CD14-positive monocyte (primary cell): Measurements from ENCODE around the gene BTN2A1. TPM values are rescaled to one million over a fixed set of nuclear protein-coding genes. Genes with fewer than 3 reads are reported as not detected.
A peak's percentile ranks its signal among the peaks of the same experiment; 100 is the strongest.

ENCODE experiments used
- DNase-seq, 3 donors: peaks; one replicate each; pipeline ENCODE4 v3.0.0-alpha.2; 2011 to 2022
- H2AFZ ChIP-seq: 2 replicates; pipeline ENCODE4 v1.6.0; 2012; ENCODE audit warnings: mild to moderate bottlenecking, low read depth, low read length, inconsistent platforms; ENCODE audit not compliant: insufficient read depth, poor library complexity, severe bottlenecking
- H3K27ac ChIP-seq, 2 donors: 1 replicate in 1 of 2; 2 replicates in 1 of 2; pipeline ENCODE4 v1.5.1; 2012 to 2013; ENCODE audit warnings: low read length in 2 of 2, control low read depth in 1 of 2, inconsistent platforms in 1 of 2, low read depth in 1 of 2, mild to moderate bottlenecking in 1 of 2
- H3K27me3 ChIP-seq, 2 donors: one replicate each; pipeline versions ENCODE4 v1.6.0 to v1.6.1; 2011 to 2013; ENCODE audit warnings: low read length in 2 of 2; ENCODE audit not compliant: control insufficient read depth in 2 of 2, insufficient read depth in 2 of 2
- H3K36me3 ChIP-seq, 2 donors: replicated peaks in 1 of 2; 1 replicate in 1 of 2; 2 replicates in 1 of 2; pipeline versions ENCODE4 v1.5.1 to v1.6.1; 2012 to 2013; ENCODE audit warnings: low read length in 2 of 2, control low read depth in 1 of 2, inconsistent platforms in 1 of 2, mild to moderate bottlenecking in 1 of 2; ENCODE audit not compliant: insufficient read depth in 2 of 2, control insufficient read depth in 1 of 2
- H3K4me1 ChIP-seq, 2 donors: 1 replicate in 1 of 2; 2 replicates in 1 of 2; pipeline versions ENCODE4 v1.5.1 to v1.6.1; 2012 to 2013; ENCODE audit warnings: low read length in 2 of 2, control low read depth in 1 of 2, inconsistent platforms in 1 of 2, mild to moderate bottlenecking in 1 of 2, moderate library complexity in 1 of 2; ENCODE audit not compliant: insufficient read depth in 2 of 2, control insufficient read depth in 1 of 2
- H3K4me2 ChIP-seq: replicated peaks from 2 replicates; pipeline ENCODE3; 2012; ENCODE audit warnings: low read length, moderate library complexity, mild to moderate bottlenecking; ENCODE audit not compliant: poor library complexity, severe bottlenecking; ENCODE audit errors: extremely low read depth
- H3K4me3 ChIP-seq, 3 experiments: fragments of 200-600 bp in 1 of 3; sonication (generic) in 1 of 3; replicated peaks in 1 of 3; 1 replicate in 2 of 3; 2 replicates in 1 of 3; pipeline ENCODE4 v1.5.1; 2011 to 2013; ENCODE audit warnings: low read length in 3 of 3, mild to moderate bottlenecking in 3 of 3, control low read depth in 2 of 3, low read depth in 2 of 3, inconsistent platforms in 1 of 3, moderate library complexity in 1 of 3
- H3K79me2 ChIP-seq: 2 replicates; pipeline ENCODE4 v1.6.0; 2012; ENCODE audit warnings: mild to moderate bottlenecking, control low read depth, inconsistent platforms, low read length, moderate library complexity; ENCODE audit not compliant: insufficient read depth
- H3K9ac ChIP-seq: 2 replicates; pipeline ENCODE4 v1.6.0; 2017; ENCODE audit warnings: low read length, mild to moderate bottlenecking; ENCODE audit not compliant: insufficient read depth, poor library complexity, severe bottlenecking
- H3K9me3 ChIP-seq, 2 donors: replicated peaks in 1 of 2; 1 replicate in 1 of 2; 2 replicates in 1 of 2; pipeline versions ENCODE4 v1.5.1 to v1.6.1; 2012 to 2013; ENCODE audit warnings: low read length in 2 of 2, control low read depth in 1 of 2; ENCODE audit not compliant: control insufficient read depth in 1 of 2, insufficient read depth in 1 of 2
- H4K20me1 ChIP-seq: 2 replicates; pipeline ENCODE4 v1.6.0; 2012; ENCODE audit warnings: mild to moderate bottlenecking, low read length, control low read depth, moderate library complexity; ENCODE audit not compliant: insufficient read depth
- H3K27ac Mint-ChIP-seq, 7 donors: one replicate each; pipeline ENCODE4 v1.8.0; 2020; ENCODE audit warnings: mild to moderate bottlenecking in 7 of 7, mixed read lengths in 7 of 7, moderate library complexity in 6 of 7, inconsistent platforms in 2 of 7
- H3K27me3 Mint-ChIP-seq, 3 donors: one replicate each; pipeline ENCODE4 v1.8.0; 2021 to 2022; ENCODE audit warnings: low read depth in 3 of 3, mild to moderate bottlenecking in 3 of 3, mixed read lengths in 3 of 3, moderate library complexity in 3 of 3, inconsistent platforms in 1 of 3
- H3K36me3 Mint-ChIP-seq, 2 donors: one replicate each; pipeline ENCODE4 v1.8.0; 2020; ENCODE audit warnings: mixed read lengths in 2 of 2, inconsistent platforms in 1 of 2, mild to moderate bottlenecking in 1 of 2
- H3K4me1 Mint-ChIP-seq: one replicate; pipeline ENCODE4 v1.8.0; 2020; ENCODE audit warnings: mild to moderate bottlenecking, mixed read lengths
- H3K4me3 Mint-ChIP-seq, 2 donors: one replicate each; pipeline ENCODE4 v1.8.0; 2020; ENCODE audit warnings: mild to moderate bottlenecking in 2 of 2, mixed read lengths in 2 of 2, moderate library complexity in 1 of 2
- H3K9me3 Mint-ChIP-seq, 7 donors: one replicate each; pipeline ENCODE4 v1.8.0; 2020 to 2022; ENCODE audit warnings: mixed read lengths in 7 of 7, mild to moderate bottlenecking in 6 of 7, moderate library complexity in 6 of 7, inconsistent platforms in 2 of 7
- WGBS: methylation state at CpG from one replicate; pipeline ENCODE4 v1.1.5; 2013; ENCODE audit warnings: missing lambda C conversion rate; ENCODE audit not compliant: insufficient coverage; 5-methylcytosine and 5-hydroxymethylcytosine counted together
- intact Hi-C, 2 donors: fragments of 100-400 bp; cut with micrococcal nuclease; formaldehyde crosslinking; loops; one replicate each; pipeline versions ENCODE4 v1.15.0 to v1.15.1; 2023
- polyA plus RNA-seq, 3 donors: library from polyadenylated mRNA; depleted of rRNA in 1 of 3; unstranded in 2 of 3; stranded (reverse) in 1 of 3; fragments of 300-500 nt in 2 of 3; fragments of >200 nt in 1 of 3; fragmentation: Illumina TruSeq in 2 of 3; gene quantifications; 1 replicate in 2 of 3; 2 replicates in 1 of 3; pipeline ENCODE4 v1.2.3, GENCODE V29; 2012 to 2021
- TF ChIP-seq, protein P1 (sequence below): fragments of 200-600 bp; IDR thresholded peaks from one replicate; pipeline ENCODE4 v1.8.0; 2022; ENCODE audit warnings: antibody characterized with exemption, mild to moderate bottlenecking

BTN2A1 gene
- polyA plus RNA-seq, 3 donors, result 4.3 to 66.4 (median 10.8) TPM

DNA sequence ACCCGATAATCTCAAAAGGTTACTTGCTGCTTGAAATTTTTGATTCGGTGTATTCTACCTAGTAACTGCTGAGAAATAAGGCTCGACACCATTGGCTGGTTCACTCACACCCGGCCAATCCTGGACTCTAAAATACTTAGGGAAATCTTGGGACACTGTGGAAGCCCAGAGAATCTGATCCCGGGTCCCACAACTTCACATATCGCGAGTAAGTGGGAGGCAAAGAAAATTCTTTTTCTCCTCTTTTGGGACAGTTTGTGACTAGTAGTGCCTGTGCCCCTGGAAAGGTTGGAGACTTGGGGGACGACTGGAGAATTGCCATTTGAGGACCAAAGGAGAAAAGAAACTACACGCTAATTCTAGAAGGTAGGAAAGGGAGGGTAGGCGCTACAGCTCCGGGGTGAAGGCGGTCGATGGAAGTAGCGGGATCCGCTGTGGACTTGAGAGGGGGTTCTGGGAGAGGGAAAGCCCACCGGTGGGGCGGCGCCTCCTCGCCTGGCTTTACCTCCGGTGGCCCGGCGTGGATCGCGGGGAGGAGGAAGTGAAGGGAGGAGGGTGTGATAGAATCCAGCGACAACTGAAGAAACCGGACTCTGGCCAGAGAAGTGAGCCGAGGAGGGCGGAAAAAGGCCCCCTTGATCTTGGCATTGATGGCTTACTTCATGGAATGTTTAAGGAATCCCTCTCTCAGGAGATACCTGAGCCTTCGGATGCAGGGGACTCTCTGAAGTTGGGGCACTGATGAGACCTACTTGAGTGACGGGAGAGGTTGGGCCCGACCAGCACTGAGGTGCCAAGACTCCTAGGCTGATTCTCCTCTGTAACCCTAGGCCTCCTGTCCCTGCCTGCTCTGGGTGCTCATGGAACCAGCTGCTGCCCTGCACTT, 36.3 kb upstream of the BTN2A1 start:
- Histone ChIP-seq H3K9ac (peak overlapping the region; percentile 86), H3K79me2 (no peaks in the 10 kb centered on the region), H4K20me1 (no peaks in the 10 kb centered on the region), H3K4me3 (peak overlapping the region; percentile 75 to 100 (median 100)), H2AFZ (peak overlapping the region; percentile 100), H3K27me3 (no peaks in the 10 kb centered on the region), H3K4me2 (peak overlapping the region; percentile 89), H3K27ac (peak overlapping the region; percentile 39 to 90), H3K9me3 (peaks cover 19 to 21% of the 10 kb centered on the region in 2 donors), H3K4me1 (peaks cover 9 to 17% of the 10 kb centered on the region in 2 donors), H3K36me3 (peaks cover 0 to 6% of the 10 kb centered on the region in 2 donors)
- TF ChIP-seq, protein P1, sequence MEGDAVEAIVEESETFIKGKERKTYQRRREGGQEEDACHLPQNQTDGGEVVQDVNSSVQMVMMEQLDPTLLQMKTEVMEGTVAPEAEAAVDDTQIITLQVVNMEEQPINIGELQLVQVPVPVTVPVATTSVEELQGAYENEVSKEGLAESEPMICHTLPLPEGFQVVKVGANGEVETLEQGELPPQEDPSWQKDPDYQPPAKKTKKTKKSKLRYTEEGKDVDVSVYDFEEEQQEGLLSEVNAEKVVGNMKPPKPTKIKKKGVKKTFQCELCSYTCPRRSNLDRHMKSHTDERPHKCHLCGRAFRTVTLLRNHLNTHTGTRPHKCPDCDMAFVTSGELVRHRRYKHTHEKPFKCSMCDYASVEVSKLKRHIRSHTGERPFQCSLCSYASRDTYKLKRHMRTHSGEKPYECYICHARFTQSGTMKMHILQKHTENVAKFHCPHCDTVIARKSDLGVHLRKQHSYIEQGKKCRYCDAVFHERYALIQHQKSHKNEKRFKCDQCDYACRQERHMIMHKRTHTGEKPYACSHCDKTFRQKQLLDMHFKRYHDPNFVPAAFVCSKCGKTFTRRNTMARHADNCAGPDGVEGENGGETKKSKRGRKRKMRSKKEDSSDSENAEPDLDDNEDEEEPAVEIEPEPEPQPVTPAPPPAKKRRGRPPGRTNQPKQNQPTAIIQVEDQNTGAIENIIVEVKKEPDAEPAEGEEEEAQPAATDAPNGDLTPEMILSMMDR, result no peak
- peaks cover 35% of the 10 kb centered on the region for H3K4me1 Mint-ChIP-seq
- peaks cover 19 to 27% (median 21%) of the 10 kb centered on the region in 7 donors for H3K9me3 Mint-ChIP-seq
- 0% methylated on average over 17 of the region's 31 CpGs for WGBS
- peak; percentile 47 to 87 (median 80) for DNase-seq
- no peak overlapping the region for H3K4me3 Mint-ChIP-seq
- H3K27me3 Mint-ChIP-seq, result peaks cover 0 to 3% (median 0%) of the 10 kb centered on the region in 3 donors
- H3K36me3 Mint-ChIP-seq, result peaks cover 18 to 20% of the 10 kb centered on the region in 2 donors
- peak overlapping the region in 1 of 7 donors; percentile 63 for H3K27ac Mint-ChIP-seq
- intact Hi-C loops, result loop anchor here in 1 of 2 donors (10.0 kb wide), 1 partner anchor 77 kb away; no protein-coding TSS in a partner anchor

- H3K9me3 Mint-ChIP-seq, result peaks cover 14 to 22% (median 16%) of the 10 kb centered on the region in 7 donors
- no peak overlapping the region for H3K9ac ChIP-seq
- H3K9me3 ChIP-seq, result peaks cover 12 to 14% of the 10 kb centered on the region in 2 donors
- peaks cover 35% of the 10 kb centered on the region for H3K4me1 Mint-ChIP-seq
- intact Hi-C loops, result loop anchor here in 1 of 2 donors (10.0 kb wide), 1 partner anchor 78 kb away; no protein-coding TSS in a partner anchor
- no peak overlapping the region for H3K27ac ChIP-seq
- peaks cover 9 to 17% of the 10 kb centered on the region in 2 donors for H3K4me1 ChIP-seq
- H3K27me3 ChIP-seq, result no peaks in the 10 kb centered on the region
- peak overlapping the region in 1 of 3 experiments; percentile 100 for H3K4me3 ChIP-seq
- DNase-seq, result no peak
- no peak overlapping the region for H3K4me3 Mint-ChIP-seq
- no peaks in the 10 kb centered on the region for H3K79me2 ChIP-seq
- WGBS, result 83% methylated on average over 1 of the region's 3 CpGs
- peaks cover 0 to 3% (median 0%) of the 10 kb centered on the region in 3 donors for H3K27me3 Mint-ChIP-seq
- H3K36me3 ChIP-seq, result peaks cover 0 to 13% of the 10 kb centered on the region in 2 donors
- no peak overlapping the region for H3K27ac Mint-ChIP-seq
- TF ChIP-seq, protein P1, result no peak
- H3K36me3 Mint-ChIP-seq, result peaks cover 24 to 26% of the 10 kb centered on the region in 2 donors
- no peaks in the 10 kb centered on the region for H4K20me1 ChIP-seq
- peak overlapping the region; percentile 89 for H3K4me2 ChIP-seq
- H2AFZ ChIP-seq, result peak overlapping the region; percentile 100
Observed at GRCh38 chr6:26422329-26422728, 35.4 kb upstream of the BTN2A1 start.
